ENCODE data around the gene MT4.

DNA sequence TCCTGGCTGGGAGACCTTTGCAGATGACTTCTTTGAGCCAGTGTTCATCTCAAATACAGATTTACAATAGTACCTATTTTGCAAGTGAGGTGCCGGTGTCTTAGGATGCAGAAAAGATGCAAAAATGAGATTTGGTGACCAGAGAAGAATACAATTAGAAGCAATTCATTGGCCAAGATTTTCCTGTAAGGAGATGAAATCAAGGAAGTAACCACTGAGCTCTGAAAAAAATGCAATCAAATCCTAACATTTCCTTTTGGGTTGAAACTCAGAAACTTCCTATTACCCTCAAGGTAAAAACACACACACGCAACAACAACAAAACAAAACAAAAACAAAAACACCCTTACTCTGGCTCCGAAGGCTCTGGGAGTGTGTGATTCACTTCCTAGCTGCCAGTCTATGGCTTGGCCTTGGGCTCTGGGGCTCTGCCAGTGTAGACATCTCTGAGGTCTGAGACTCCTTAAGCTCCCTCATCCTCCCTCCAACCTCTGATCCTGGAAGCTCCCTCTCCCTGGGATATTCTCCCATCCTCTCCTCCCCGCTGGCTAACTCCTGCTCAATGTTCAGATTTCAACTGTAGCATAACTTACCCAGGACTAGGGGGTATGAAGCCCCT, 16.8 kb upstream of the MT4 start:
- no peak for TF ChIP-seq POLR2A (IDR thresholded peaks at IDR 0.05)
- TF ChIP-seq, protein P1, sequence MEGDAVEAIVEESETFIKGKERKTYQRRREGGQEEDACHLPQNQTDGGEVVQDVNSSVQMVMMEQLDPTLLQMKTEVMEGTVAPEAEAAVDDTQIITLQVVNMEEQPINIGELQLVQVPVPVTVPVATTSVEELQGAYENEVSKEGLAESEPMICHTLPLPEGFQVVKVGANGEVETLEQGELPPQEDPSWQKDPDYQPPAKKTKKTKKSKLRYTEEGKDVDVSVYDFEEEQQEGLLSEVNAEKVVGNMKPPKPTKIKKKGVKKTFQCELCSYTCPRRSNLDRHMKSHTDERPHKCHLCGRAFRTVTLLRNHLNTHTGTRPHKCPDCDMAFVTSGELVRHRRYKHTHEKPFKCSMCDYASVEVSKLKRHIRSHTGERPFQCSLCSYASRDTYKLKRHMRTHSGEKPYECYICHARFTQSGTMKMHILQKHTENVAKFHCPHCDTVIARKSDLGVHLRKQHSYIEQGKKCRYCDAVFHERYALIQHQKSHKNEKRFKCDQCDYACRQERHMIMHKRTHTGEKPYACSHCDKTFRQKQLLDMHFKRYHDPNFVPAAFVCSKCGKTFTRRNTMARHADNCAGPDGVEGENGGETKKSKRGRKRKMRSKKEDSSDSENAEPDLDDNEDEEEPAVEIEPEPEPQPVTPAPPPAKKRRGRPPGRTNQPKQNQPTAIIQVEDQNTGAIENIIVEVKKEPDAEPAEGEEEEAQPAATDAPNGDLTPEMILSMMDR (IDR thresholded peaks at IDR 0.05) = no peak

Measured in ovary (tissue), 3 donors.